SW480 (cell line): ENCODE data around the gene GPR32.
"Not testable (repeated sequence)": the region's sequence is repeated elsewhere in the genome, so short reads cannot be mapped to it uniquely, and the experiment has no call there.

Experiments
- DNase-seq: peaks from one replicate; pipeline ENCODE4 v3.0.0-alpha.2; 2016; ENCODE audit warnings: low spot score

The GPR32 gene

DNA sequence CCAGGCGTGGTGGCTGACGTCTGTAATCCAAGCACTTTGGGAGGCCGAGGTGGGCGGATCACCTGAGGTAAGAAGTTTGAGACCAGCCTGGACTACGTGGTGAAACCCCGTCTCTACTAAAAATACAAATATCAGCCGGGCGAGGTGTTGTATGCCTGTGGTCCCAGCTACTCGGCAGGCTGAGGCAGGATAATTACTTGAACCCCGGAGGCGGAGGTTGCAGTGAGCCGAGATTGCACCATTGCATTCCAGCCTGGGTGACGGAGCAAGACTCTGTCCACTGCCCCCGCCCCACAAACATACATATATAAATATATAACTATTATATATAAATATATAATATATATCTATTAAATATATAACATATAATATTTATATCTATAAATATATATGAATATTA is 23.1 kb upstream of the GPR32 start:
- not testable (repeated sequence) for DNase-seq

DNA sequence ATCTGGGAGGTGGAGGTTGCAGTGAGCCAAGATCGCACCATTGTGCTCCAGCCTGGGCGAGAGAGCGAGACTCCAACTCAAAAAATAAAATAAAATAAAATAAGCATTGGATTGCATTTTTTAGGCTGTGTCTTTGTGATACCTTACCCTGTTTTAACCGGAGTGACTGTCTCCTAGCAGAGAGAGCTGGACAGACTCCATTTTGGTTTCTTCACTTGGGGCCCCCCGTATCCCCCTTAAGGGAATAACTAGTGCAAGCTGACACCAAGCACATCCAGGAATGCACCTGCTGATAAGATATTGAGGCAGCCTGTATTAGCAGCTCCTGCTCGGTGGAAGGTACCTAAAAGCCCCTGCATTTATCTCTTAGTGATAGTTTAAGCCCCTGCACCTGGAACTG is 20.8 kb upstream of the GPR32 start:
- no peak for DNase-seq

DNA sequence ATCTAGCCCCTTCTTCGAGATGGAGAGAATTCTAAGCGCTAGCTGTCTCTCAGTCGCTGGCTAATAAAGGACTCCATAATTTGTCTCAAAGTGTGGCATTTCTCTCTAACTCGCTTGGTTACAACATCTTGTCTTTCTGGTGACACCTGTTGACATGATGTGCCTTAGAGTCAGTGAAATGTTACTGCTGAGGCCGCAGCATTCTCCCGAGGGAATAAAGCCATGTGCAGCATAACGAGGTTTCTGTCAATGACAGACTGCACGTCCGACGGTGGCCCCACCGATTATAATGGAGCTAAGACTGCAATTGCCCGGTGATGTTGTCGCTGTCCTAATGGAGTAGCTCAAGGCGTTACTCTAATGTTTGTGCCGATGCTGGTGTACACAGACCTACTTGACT is 20.3 kb upstream of the GPR32 start:
- no peak for DNase-seq

DNA sequence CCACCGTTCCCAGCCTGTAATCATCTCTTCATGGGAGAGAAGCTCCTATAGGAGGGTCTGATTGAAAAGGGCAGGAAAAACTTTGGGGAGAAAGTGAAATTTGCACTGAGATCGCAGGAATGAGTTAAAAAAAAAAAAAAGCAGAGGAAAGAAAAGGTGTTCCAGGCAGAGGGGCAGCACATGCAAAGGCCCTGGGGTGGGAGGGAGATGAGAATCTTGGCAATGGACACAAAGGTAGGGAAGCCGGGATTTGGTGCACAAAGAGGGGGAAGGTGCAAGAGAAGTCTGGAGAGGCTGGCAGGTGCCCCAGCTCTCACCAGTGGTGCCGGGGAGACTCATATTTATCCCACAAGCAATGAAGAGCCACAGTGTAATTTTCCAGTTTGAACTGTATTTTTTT is 16.4 kb upstream of the GPR32 start:
- DNase-seq: no peak

DNA sequence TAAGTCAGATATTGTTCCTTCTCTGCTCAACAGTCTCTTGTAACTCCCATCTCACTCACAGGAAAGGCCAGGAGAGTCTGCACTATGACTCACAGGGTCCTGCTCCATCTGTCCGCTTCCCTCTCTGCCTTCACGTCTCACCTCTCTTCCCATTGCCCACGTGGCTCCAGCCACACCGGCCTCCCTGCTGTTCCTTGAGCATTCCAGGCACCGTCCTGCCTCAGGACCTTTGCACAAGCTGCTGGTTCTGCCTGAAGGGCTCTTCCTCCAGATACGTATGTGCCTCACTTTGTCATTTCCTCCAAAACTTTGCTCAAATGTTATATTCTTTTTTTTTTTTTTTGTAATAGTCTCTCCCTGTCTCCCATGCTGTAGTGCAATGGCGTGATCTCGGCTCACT is 14.0 kb upstream of the GPR32 start:
- DNase-seq: not testable (repeated sequence)

DNA sequence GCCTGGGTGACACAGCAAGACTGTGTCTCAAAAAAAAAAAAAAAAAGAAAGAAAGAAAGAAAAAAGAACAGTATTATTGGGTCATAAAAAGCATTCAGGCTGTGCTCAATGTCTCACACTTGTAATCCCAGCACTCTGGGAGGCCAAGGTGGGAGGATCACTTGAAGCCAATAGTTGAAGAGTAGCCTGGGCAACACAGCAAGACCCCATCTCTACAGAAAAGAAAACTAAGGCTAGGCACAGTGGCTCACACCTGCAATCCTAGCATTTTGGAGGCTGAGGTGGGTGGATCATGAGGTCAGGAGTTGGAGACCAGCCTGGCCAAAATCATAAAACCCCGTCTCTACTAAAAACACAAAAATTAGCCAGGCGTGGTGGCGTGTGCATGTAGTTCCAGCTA is 12.6 kb upstream of the GPR32 start:
- not testable (repeated sequence) for DNase-seq

DNA sequence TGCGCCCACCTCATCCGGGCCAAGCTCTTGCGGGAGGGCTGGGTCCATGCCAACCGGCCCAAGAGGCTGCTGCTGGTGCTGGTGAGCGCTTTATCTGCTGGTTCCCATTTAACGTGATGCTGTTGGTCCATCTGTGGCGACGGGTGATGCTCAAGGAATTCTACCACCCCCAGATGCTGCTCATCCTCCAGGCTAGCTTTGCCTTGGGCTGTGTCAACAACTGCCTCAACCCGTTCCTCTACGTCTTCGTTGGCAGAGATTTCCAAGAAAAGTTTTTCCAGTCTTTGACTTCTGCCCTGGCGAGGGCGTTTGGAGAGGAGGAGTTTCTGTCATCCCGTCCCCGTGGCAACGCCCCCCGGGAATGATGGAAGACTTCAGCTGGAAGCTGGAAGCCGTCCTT is 11.2 kb upstream of the GPR32 start:
- DNase-seq: not testable (repeated sequence)

DNA sequence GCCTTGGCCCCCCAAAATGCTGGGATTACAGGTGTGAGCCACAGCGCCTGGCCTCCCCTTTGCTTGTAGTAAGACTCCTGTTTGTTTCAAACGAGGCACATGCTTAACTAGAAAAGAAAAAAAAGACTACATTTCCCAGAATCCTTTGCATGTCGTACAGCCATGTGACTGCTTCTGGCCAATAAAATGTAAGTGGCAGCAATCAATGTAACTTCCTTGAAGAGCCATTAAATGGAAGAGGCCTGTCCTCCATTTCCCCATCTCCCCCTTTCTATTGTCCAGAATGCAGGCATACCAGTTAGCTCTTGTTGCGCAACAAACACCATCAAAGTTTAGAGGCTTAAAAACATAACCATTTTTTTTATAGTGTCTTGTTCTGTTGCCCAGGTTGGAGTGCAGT is 10.4 kb upstream of the GPR32 start:
- DNase-seq: peak; percentile 70

DNA sequence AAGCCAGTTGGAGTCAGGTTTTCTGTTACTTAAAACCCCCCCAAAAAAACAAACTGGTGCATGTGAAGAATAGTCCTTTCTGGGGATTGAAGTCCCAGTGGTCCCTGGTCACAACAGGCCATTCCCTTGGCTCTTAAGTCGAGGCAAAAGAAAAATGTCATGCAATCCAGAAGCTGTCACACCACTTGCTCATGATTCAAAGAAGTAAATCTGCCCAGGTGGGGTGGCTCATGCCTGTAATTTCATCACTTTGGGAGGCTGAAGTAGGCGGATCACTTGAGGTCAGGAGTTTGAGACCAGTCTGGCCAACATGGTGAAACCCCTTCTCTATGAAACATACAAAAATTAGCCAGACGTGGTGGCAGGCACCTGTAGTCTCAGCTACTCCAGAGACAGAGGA is 8.8 kb upstream of the GPR32 start:
- DNase-seq: not testable (repeated sequence)

DNA sequence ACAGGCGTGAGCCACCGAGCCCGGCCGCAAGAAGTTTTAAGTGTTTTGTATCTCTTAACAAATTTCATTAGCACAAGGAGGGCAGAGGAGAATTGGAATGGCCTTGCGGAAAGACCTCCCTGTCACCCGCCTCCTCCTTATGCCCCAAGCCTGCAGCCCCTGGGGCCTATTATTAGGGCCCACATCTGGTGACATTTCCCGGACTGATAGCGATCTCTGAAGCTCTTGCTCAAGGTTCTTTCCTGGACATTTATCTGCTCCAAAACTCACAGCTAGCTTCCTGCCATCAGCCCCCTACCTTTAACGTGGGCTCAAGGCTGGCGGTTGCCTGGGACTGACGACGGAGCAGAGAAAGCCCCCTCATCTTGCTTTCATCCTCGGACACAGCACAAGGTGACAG is 6.7 kb upstream of the GPR32 start:
- DNase-seq: not testable (repeated sequence)

DNA sequence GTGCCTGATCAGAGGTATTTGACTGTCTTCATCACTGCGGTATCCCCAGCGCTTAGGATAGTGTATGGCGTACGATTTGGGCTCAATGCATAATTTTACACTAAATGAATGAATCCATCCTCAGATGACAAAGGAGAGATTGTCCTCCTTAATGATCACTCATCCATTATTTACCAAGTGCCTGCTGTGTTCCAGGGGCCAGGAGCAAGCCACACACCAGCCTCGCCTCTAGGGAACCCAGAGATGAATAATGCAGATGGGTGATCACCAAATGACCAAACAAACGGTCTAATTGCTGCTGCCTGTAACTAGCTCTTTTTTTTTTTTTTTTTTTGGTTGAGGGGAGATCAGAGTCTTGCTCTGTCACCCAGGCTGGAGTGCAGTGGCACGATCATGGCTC is 5.9 kb upstream of the GPR32 start:
- no peak for DNase-seq

DNA sequence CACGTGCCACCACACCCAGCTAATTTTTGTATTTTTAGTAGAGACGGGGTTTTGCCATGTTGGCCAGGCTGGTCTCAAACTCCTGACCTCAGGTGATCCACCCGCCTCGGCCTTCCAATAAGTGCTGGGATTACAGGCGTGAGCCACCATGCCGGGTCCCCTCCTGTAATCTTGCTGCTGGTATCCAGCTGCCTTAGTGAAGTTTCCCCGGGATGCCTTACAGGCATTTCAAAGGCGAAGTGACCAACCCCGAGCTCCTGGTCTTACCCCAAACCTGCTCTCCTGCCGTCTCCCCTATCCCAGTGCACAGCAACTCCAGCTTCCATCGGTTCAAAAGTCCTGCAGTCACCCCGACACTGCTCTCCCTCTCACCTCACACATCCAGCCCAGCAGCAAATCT is 3.5 kb upstream of the GPR32 start:
- DNase-seq: not testable (repeated sequence)

DNA sequence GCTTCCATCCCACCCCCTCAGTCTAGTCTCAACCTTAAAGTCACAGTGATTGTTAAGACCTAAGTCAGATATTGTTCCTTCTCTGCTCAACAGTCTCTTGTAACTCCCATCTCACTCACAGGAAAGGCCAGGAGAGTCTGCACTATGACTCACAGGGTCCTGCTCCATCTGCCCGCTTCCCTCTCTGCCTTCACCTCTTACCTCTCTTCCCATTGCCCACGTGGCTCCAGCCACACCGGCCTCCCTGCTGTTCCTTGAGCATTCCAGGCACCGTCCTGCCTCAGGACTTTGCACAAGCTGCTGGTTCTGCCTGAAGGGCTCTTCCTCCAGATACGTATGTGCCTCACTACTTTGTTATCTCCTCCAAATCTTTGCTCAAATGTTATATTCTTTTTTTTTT is 3.0 kb upstream of the GPR32 start:
- peak; percentile 46 for DNase-seq

DNA sequence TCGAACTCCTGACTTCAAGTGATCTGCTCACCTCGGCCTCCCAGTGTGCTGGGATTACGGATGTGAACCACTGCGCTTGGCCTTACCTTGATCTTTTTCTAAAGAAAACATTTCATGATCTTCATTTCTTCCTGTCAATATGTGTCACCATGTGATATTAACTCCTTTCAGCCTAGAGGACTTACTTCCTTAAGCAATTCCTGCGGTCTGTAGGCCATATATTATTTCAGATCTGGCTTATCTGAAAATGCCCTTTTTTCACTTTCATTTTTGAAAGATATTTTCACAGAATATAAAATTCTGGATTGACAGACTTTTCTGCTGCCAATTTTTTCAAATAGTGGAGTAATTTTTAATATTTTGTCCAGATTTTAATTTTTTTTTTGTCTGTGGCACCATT is 2.0 kb upstream of the GPR32 start:
- DNase-seq: no peak

DNA sequence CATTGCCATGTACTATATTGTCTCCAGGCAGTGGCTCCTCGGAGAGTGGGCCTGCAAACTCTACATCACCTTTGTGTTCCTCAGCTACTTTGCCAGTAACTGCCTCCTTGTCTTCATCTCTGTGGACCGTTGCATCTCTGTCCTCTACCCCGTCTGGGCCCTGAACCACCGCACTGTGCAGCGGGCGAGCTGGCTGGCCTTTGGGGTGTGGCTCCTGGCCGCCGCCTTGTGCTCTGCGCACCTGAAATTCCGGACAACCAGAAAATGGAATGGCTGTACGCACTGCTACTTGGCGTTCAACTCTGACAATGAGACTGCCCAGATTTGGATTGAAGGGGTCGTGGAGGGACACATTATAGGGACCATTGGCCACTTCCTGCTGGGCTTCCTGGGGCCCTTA is 624 bp downstream of the GPR32 start:
- no peak for DNase-seq

DNA sequence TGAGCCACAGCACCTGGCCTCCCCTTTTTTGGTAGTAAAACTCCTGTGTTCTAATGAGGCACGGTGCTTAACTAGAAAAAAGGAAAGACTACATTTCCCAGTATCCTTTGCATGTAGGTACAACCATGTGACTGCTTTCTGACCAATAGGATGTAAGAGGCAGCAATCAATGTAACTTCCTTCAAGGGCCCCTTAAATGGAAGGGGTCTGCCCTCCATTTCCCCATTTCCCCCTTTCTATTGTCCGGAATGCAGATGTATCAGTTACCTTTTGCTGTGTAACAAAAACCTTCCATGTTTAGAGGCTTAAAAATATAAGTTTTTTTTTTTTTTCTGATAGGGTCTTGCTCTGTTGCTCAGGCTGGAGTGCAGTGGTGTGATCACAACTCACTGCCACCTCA is 2.2 kb downstream of the GPR32 start:
- DNase-seq: peak; percentile 68

DNA sequence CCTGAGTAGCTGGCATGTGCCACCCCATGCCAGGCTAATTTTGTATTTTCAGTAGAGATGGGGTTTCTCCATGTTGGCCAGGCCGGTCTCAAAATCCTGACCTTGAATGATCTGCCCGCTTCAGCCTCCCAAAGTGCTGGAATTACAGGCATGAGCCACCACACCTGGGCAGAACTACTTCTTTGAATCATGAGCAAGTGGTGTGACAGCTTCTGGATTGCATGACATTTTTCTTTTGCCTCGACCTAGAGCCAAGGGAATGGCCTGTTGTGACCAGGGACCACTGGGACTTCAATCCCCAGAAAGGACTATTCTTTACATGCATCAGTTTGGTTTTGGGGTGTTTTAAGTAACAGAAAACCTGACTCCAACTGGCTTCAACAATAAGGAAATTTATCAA is 2.6 kb downstream of the GPR32 start:
- DNase-seq: not testable (repeated sequence)

DNA sequence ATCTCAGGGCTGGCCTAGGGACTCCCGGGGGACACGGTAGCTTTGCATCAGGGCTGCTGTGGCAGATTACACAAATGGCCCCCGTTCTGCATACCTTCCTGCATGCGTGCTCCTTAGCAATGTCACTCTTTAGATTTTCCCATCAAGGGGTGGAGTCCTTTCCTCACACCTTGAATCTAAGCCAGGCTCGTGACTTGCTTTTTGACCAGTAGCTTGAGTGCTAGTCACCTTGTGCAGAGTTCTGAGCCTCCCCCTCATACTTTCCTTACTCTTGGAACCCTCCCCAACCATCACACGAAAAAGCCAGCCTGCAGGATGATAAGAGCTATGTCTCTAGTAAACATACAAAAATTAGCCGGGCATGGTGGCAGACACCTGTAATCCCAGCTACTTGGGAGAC is 3.2 kb downstream of the GPR32 start:
- not testable (repeated sequence) for DNase-seq

DNA sequence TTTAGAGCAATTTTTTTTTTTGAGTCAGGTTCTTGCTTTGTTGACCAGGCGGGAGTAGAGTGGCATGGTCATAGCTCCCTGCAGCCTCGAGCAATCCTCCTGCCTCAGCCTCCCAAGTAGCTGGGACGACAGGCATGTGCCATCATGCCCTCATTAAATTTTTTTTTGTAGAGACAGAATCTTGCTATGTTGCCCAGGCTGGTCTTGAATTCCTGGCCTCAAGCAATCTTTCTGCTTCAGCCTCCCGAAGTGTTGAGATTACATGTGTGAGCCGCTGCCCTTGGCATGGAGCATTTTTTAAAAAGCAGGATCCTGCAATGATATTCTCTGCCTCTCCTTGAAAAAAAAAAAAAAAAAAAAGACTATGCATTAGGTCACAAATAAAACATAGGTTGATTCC is 5.9 kb downstream of the GPR32 start:
- no peak for DNase-seq

DNA sequence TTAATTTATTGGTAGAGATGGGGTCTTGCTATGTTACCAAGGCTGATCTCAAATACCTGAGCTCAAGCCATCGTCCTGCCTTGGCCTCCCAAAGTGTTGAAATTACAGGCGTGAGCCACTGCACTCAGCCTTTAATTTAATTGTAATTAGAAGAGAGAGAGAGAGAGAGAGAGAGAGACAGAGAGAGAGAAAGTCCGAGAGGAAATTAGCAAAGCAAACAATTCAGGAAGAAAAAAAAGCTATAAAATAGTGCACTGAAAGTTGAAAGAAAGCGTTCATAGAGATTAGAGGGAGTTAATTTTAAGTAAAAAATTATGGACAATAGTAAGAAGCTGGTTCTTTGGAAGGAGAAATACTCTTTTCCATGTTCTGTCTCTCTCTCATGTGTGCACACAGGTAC is 7.0 kb downstream of the GPR32 start:
- DNase-seq: no peak

DNA sequence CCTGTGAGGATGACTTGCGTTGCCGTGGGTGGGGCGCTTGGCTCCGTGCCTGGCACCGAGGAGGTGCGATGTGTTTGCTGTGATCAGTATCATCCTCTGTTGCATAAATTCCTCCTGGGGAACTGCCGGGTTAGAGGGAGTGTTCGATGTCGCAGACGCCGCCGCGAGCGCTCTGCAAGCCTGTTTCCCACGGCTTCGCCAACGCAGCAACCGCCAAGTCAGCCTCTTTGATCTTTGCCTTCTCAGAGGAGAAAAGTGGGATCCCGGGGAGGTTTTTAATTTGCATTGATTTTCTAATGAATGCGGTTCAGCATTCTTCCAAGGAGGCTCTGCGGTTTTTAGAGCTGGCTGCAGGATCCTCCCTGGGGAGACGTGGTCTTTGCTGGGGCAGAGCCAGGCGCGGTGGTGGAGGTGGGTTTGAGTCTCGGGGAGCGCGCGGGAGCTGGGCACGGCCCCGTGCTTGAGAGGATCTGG is 7.6 kb downstream of the GPR32 start:
- DNase-seq: peak; percentile 83

DNA sequence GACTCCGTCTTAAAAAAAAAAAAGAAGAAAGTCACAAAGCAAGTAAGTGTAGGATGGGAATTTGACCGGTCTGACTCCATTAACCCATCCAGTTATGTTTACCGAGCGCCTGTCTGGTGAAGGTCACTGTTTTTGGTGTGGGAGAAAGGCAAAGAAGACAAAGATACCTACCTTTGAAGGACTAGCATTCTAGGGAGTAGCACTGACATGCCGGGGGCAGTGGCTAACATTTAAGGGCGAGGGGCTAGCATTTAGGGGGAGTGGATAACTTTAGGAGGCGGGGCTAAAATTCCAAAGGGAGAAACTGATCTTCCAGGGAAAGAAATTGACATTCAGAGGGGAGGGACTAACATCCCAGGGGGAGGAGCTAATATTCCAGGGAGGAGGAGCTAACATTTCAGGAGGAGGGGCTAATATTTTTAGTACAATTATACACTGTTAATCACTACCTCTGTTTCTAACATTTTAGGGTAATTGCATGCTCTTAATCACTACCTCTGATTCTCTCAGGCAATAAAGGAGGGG is 8.7 kb downstream of the GPR32 start:
- no peak for DNase-seq

DNA sequence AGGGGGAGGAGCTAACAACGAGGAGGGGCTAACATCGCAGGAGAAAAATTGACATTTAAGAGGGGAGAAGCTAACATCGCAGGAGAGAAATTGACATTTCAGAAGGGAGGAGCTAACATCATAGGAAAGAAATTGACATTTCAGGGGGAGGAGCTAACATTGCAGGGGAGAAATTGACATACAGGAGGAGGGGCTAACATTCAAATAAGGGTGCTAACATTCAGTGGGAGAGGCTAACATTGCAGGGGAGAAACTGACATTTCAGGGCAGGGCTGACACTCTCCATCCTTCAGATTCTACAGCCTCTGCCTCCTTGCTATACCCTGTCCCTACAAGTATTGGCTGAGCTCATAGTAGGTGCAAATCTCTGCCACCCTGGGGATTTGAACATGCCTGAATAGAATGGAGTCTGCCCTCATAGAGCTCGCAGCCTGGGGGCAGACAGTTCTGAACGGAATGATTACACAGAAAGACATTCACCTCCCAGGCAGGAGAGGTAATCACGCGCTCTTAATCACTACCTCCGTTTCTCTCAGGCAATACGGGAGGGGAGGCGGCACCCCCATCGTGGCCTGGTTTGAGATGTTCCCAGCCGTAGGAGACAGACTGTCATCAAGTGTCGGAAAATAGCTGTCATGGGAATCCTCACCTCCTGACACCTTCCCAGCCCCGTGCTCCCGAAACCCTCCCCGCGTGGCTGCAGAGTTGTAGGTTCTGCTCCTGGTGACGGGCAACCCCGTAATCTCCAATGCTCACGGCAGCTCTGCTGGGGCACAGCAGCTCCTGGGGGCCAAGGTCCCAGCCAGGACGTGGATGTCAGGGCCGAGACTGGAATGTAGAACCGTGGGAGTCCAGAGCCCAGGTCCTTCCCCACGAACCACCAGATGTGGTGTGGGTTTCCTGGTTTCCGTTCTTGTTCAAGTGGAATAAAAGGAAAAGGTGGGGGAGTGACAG is 9.5 kb downstream of the GPR32 start:
- peak; percentile 39 for DNase-seq
